DOHH2 (cell line): ENCODE measurements around the gene MEAF6.

Experiments used
- CTCF ChIP-seq: fragments of 200-600 bp; sonication (generic); IDR thresholded peaks from one replicate; pipeline ENCODE4 v1.5.1; 2014; ENCODE audit warnings: antibody characterized with exemption, mild to moderate bottlenecking, low read depth, low read length; ENCODE audit not compliant: poor library complexity, severe bottlenecking
- EZH2phosphoT487 ChIP-seq: fragments of 200-600 bp; sonication (generic); IDR thresholded peaks from 2 replicates; pipeline ENCODE4 v1.6.1; 2017; ENCODE audit warnings: borderline replicate concordance, mild to moderate bottlenecking, antibody characterized with exemption, low read length, moderate library complexity, mixed read lengths

DNA sequence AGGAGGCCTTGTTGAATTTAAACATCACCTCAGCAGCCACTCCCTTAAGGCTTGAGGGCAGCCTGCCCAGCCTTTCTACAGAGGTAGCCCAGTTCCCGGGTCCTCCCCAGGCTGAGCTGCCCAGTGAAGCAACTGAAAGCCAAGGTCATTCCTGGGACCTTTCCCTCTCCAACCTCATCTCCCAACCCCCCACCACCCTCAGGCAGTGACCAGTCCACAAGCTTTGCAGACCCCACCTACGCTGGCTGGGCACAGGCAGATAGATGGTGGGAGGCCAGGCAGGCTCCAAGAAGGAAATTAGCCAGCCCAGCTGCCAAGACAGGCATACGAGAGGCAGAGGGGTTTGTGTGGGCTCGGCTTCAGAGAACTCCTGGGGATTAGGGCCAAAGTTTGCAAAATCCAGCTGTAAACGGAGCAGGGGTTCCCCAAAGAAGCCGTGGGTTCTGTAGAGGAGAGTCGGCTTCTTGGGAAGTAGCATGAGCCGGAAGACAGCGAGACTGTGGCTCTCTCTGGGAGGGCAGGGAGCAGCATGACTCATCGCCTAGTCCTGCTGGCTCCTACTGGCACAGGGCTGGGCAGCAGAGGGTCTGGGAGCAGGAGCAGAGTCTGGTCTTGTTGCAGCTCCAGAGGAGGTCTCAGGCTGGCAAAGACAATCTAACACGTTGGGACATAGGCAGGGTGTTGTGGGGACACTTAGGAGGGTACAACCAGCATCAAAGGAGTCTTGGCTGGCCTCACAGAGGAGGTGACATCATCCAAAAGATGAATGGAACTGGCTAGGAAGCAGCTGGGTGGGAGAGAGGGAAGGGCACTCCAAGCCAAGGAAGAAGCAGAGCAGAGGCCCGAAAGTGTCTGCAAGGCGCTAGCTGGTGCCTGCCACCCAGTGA, 43.0 kb downstream of the MEAF6 start:
- TF ChIP-seq CTCF: no peak
- TF ChIP-seq EZH2phosphoT487: no peak
